GM23338 (cell line): Measurements from ENCODE around the gene AKR1E2. TPM values are rescaled to one million over a fixed set of nuclear protein-coding genes. Genes with fewer than 3 reads are reported as not detected.

ENCODE experiments used
- ATAC-seq: fragments of 200-7000 bp; cut with Tn5 transposase; 3 replicates; pipeline ENCODE4 v1.9.1; 2020
- DNase-seq: peaks from one replicate; pipeline ENCODE4 v3.0.0-alpha.2; 2015; ENCODE audit warnings: low spot score
- H2AFZ ChIP-seq: fragments of 200-600 bp; sonication (generic); 2 replicates; pipeline ENCODE4 v1.8.0; 2016; ENCODE audit warnings: antibody characterized with exemption, mild to moderate bottlenecking, moderate library complexity
- H3F3A ChIP-seq: fragments of 200-600 bp; sonication (generic); replicated peaks from 2 replicates; pipeline ENCODE4 v1.8.0; 2017; ENCODE audit warnings: antibody characterized with exemption, mixed run types, low read depth
- H3K27ac ChIP-seq: fragments of 200-600 bp; sonication (generic); 2 replicates; pipeline ENCODE4 v1.6.1; 2016; ENCODE audit warnings: low read depth
- H3K27me3 ChIP-seq: fragments of 200-600 bp; sonication (generic); 2 replicates; pipeline ENCODE4 v1.8.0; 2016; ENCODE audit warnings: mild to moderate bottlenecking, mixed run types, moderate library complexity; ENCODE audit not compliant: insufficient read depth
- H3K36me3 ChIP-seq: fragments of 200-600 bp; sonication (generic); 2 replicates; pipeline ENCODE4 v1.8.0; 2016; ENCODE audit warnings: mild to moderate bottlenecking; ENCODE audit not compliant: insufficient read depth
- H3K4me1 ChIP-seq: fragments of 200-600 bp; sonication (generic); 2 replicates; pipeline ENCODE4 v1.8.0; 2016; ENCODE audit warnings: mild to moderate bottlenecking, moderate library complexity; ENCODE audit not compliant: insufficient read depth
- H3K4me2 ChIP-seq: fragments of 200-600 bp; sonication (generic); 2 replicates; pipeline ENCODE4 v1.7.1; 2017; ENCODE audit warnings: mixed run types
- H3K4me3 ChIP-seq: fragments of 200-600 bp; sonication (generic); 2 replicates; pipeline ENCODE4 v1.6.1; 2016; ENCODE audit warnings: mixed run types
- H3K79me2 ChIP-seq: fragments of 200-600 bp; sonication (generic); replicated peaks from 2 replicates; pipeline ENCODE4 v1.8.0; 2017; ENCODE audit warnings: mild to moderate bottlenecking; ENCODE audit not compliant: insufficient read depth
- H3K9me2 ChIP-seq: fragments of 200-600 bp; sonication (generic); 2 replicates; pipeline ENCODE4 v1.8.0; 2017; ENCODE audit not compliant: insufficient read depth
- H4K20me1 ChIP-seq: fragments of 200-600 bp; sonication (generic); replicated peaks from 2 replicates; pipeline ENCODE4 v1.8.0; 2017; ENCODE audit warnings: mild to moderate bottlenecking; ENCODE audit not compliant: insufficient read depth
- H3K27ac Mint-ChIP-seq: 2 replicates; pipeline ENCODE4 v1.8.0; 2020; ENCODE audit warnings: inconsistent platforms, mild to moderate bottlenecking, moderate library complexity, mixed read lengths
- H3K27me3 Mint-ChIP-seq: 3 replicates; pipeline ENCODE4 v1.8.0; 2022; ENCODE audit warnings: low read depth, mild to moderate bottlenecking, moderate library complexity, mixed read lengths, inconsistent platforms; ENCODE audit not compliant: insufficient read depth, poor library complexity
- H3K36me3 Mint-ChIP-seq: 3 replicates; pipeline ENCODE4 v1.8.0; 2021; ENCODE audit warnings: low read depth, mild to moderate bottlenecking, inconsistent platforms, moderate library complexity, mixed read lengths
- H3K4me1 Mint-ChIP-seq: 3 replicates; pipeline ENCODE4 v1.8.0; 2020; ENCODE audit warnings: mild to moderate bottlenecking, inconsistent platforms, mixed read lengths
- H3K4me3 Mint-ChIP-seq: 3 replicates; pipeline ENCODE4 v1.8.0; 2021; ENCODE audit warnings: moderate library complexity, mild to moderate bottlenecking, inconsistent platforms, mixed read lengths
- H3K9me3 Mint-ChIP-seq: 3 replicates; pipeline ENCODE4 v1.8.0; 2020; ENCODE audit warnings: moderate library complexity, mild to moderate bottlenecking, inconsistent platforms, mixed read lengths
- EZH2phosphoT487 ChIP-seq: fragments of 200-600 bp; sonication (generic); IDR thresholded peaks from one replicate; pipeline ENCODE4 v1.8.1; 2018; ENCODE audit warnings: antibody characterized with exemption; ENCODE audit not compliant: unreplicated experiment
- JUNB ChIP-seq: IDR thresholded peaks from one replicate; pipeline ENCODE4 v1.6.1; 2016; ENCODE audit warnings: antibody characterized with exemption; ENCODE audit not compliant: unreplicated experiment
- POLR2AphosphoS5 ChIP-seq: IDR thresholded peaks from 2 replicates; pipeline ENCODE4 v1.6.1; 2016; ENCODE audit warnings: antibody characterized with exemption, low read depth
- ZNF114 ChIP-seq: fragments of 250-450 bp; sonication (Bioruptor Pico); IDR thresholded peaks from 2 replicates; pipeline ENCODE4 v1.5.0; 2020; ENCODE audit warnings: mild to moderate bottlenecking, moderate library complexity
- ZNF331 ChIP-seq: fragments of 250-450 bp; sonication (Bioruptor Pico); IDR thresholded peaks from 2 replicates; pipeline ENCODE4 v1.5.0; 2020; ENCODE audit warnings: low read depth, mild to moderate bottlenecking, moderate library complexity
- polyA plus RNA-seq: library from polyadenylated mRNA; unstranded; fragments of >200 nt; fragmentation: Nextera tagmentation; extraction: Ambion mirVana; gene quantifications from 2 replicates; pipeline ENCODE4 v1.2.1, GENCODE V29; 2016
- total RNA-seq: library from RNA; depleted of rRNA; stranded (reverse); fragments of >200 nt; shearing (Covaris generic); gene quantifications from 2 replicates; pipeline ENCODE4 v1.2.3, GENCODE V29; 2014
- TF ChIP-seq, protein P1 (sequence below): IDR thresholded peaks from 2 replicates; pipeline ENCODE4 v1.6.1; 2016; ENCODE audit warnings: antibody characterized with exemption
- TF ChIP-seq, protein P2 (sequence below): IDR thresholded peaks from one replicate; pipeline ENCODE4 v1.6.1; 2018; ENCODE audit warnings: antibody characterized with exemption; ENCODE audit not compliant: unreplicated experiment
- TF ChIP-seq, protein P3 (sequence below): fragments of 250-450 bp; sonication (Bioruptor Pico); IDR thresholded peaks from 2 replicates; pipeline ENCODE4 v1.5.0; 2020; ENCODE audit warnings: mild to moderate bottlenecking, moderate library complexity

AKR1E2 gene
- total and polyA plus RNA-seq, 2 experiments from 2014 or later = 2.2 to 4.3 TPM

DNA sequence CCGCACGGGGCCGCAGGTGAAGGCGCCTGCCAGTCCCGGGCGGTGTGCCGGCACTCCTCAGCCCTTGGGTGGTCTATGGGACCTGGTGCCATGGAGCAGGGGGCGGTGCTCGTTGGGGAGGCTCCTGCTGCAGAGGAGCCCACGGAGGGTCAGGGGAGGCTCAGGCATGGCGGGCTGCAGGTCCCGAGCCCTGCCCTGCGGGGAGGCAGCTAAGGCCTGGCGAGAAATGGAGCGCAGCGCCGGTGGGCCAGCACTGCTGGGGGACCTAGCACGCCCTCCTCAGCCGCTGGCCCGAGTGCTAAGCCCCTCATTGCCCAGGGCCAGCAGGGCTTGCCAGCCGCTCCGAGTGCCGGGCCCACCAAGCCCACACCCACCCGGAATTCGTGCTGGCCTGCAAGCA is 18.9 kb downstream of the AKR1E2 start:
- Mint-ChIP-seq H3K9me3 (peaks cover 4% of the 10 kb centered on the region), H3K27ac (no peak overlapping the region), H3K4me3 (no peak overlapping the region), H3K36me3 (peaks cover 23% of the 10 kb centered on the region), H3K27me3 (peaks cover 8% of the 10 kb centered on the region), H3K4me1 (peaks cover 4% of the 10 kb centered on the region; the same call in 2 of the 3 replicates)
- ATAC-seq (no peak), DNase-seq (no peak)
- Histone ChIP-seq H3K27ac (no peak overlapping the region), H3F3A (no peaks in the 10 kb centered on the region), H4K20me1 (no peaks in the 10 kb centered on the region), H3K36me3 (no peaks in the 10 kb centered on the region), H3K4me1 (no peaks in the 10 kb centered on the region), H3K4me2 (no peak overlapping the region), H3K79me2 (no peaks in the 10 kb centered on the region), H3K9me2 (no peaks in the 10 kb centered on the region), H3K27me3 (no peaks in the 10 kb centered on the region), H3K4me3 (no peak overlapping the region), H2AFZ (no peak overlapping the region)
- no peak for TF ChIP-seq POLR2AphosphoS5
- TF ChIP-seq ZNF331 = no peak
- TF ChIP-seq, protein P1, sequence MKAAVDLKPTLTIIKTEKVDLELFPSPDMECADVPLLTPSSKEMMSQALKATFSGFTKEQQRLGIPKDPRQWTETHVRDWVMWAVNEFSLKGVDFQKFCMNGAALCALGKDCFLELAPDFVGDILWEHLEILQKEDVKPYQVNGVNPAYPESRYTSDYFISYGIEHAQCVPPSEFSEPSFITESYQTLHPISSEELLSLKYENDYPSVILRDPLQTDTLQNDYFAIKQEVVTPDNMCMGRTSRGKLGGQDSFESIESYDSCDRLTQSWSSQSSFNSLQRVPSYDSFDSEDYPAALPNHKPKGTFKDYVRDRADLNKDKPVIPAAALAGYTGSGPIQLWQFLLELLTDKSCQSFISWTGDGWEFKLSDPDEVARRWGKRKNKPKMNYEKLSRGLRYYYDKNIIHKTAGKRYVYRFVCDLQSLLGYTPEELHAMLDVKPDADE = no peak
- TF ChIP-seq, protein P2, sequence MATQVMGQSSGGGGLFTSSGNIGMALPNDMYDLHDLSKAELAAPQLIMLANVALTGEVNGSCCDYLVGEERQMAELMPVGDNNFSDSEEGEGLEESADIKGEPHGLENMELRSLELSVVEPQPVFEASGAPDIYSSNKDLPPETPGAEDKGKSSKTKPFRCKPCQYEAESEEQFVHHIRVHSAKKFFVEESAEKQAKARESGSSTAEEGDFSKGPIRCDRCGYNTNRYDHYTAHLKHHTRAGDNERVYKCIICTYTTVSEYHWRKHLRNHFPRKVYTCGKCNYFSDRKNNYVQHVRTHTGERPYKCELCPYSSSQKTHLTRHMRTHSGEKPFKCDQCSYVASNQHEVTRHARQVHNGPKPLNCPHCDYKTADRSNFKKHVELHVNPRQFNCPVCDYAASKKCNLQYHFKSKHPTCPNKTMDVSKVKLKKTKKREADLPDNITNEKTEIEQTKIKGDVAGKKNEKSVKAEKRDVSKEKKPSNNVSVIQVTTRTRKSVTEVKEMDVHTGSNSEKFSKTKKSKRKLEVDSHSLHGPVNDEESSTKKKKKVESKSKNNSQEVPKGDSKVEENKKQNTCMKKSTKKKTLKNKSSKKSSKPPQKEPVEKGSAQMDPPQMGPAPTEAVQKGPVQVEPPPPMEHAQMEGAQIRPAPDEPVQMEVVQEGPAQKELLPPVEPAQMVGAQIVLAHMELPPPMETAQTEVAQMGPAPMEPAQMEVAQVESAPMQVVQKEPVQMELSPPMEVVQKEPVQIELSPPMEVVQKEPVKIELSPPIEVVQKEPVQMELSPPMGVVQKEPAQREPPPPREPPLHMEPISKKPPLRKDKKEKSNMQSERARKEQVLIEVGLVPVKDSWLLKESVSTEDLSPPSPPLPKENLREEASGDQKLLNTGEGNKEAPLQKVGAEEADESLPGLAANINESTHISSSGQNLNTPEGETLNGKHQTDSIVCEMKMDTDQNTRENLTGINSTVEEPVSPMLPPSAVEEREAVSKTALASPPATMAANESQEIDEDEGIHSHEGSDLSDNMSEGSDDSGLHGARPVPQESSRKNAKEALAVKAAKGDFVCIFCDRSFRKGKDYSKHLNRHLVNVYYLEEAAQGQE = no peak

DNA sequence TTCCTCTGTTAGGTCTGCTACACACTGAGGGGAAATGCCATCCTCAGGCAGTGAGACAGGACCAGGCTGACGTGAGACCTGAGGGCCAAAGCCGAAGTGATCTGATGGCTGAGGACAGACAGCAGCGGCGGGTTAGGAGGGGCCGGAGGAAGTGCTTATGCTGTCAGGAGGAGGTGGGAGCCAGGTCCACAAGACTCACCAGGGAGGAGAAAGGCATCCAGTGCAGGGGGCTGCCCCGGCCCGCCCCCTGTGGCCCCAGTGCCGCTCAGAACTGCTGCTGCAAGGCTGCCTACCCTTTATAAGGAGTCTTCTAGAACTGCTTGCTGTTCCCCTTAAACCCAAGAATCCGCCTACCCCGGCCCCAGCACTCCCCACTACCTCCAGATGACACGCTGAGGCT is 19.8 kb downstream of the AKR1E2 start:
- Mint-ChIP-seq H3K27ac (no peak overlapping the region), H3K4me3 (no peak overlapping the region), H3K4me1 (peaks cover 10% of the 10 kb centered on the region), H3K36me3 (peaks cover 23% of the 10 kb centered on the region), H3K27me3 (peaks cover 8% of the 10 kb centered on the region), H3K9me3 (peaks cover 4% of the 10 kb centered on the region)
- DNase-seq (no peak), ATAC-seq (no peak)
- H4K20me1 ChIP-seq = no peaks in the 10 kb centered on the region
- H3F3A ChIP-seq = no peaks in the 10 kb centered on the region
- H3K27ac ChIP-seq = no peak overlapping the region
- H3K27me3 ChIP-seq = no peaks in the 10 kb centered on the region
- no peaks in the 10 kb centered on the region for H3K79me2 ChIP-seq
- H3K4me1 ChIP-seq = peaks cover 3% of the 10 kb centered on the region; the same call in 1 of the 2 replicates
- TF ChIP-seq JUNB (no peak), ZNF114 (CRISPR knock-in tag) (no peak), POLR2AphosphoS5 (no peak), EZH2phosphoT487 (no peak)
- TF ChIP-seq, protein P3, sequence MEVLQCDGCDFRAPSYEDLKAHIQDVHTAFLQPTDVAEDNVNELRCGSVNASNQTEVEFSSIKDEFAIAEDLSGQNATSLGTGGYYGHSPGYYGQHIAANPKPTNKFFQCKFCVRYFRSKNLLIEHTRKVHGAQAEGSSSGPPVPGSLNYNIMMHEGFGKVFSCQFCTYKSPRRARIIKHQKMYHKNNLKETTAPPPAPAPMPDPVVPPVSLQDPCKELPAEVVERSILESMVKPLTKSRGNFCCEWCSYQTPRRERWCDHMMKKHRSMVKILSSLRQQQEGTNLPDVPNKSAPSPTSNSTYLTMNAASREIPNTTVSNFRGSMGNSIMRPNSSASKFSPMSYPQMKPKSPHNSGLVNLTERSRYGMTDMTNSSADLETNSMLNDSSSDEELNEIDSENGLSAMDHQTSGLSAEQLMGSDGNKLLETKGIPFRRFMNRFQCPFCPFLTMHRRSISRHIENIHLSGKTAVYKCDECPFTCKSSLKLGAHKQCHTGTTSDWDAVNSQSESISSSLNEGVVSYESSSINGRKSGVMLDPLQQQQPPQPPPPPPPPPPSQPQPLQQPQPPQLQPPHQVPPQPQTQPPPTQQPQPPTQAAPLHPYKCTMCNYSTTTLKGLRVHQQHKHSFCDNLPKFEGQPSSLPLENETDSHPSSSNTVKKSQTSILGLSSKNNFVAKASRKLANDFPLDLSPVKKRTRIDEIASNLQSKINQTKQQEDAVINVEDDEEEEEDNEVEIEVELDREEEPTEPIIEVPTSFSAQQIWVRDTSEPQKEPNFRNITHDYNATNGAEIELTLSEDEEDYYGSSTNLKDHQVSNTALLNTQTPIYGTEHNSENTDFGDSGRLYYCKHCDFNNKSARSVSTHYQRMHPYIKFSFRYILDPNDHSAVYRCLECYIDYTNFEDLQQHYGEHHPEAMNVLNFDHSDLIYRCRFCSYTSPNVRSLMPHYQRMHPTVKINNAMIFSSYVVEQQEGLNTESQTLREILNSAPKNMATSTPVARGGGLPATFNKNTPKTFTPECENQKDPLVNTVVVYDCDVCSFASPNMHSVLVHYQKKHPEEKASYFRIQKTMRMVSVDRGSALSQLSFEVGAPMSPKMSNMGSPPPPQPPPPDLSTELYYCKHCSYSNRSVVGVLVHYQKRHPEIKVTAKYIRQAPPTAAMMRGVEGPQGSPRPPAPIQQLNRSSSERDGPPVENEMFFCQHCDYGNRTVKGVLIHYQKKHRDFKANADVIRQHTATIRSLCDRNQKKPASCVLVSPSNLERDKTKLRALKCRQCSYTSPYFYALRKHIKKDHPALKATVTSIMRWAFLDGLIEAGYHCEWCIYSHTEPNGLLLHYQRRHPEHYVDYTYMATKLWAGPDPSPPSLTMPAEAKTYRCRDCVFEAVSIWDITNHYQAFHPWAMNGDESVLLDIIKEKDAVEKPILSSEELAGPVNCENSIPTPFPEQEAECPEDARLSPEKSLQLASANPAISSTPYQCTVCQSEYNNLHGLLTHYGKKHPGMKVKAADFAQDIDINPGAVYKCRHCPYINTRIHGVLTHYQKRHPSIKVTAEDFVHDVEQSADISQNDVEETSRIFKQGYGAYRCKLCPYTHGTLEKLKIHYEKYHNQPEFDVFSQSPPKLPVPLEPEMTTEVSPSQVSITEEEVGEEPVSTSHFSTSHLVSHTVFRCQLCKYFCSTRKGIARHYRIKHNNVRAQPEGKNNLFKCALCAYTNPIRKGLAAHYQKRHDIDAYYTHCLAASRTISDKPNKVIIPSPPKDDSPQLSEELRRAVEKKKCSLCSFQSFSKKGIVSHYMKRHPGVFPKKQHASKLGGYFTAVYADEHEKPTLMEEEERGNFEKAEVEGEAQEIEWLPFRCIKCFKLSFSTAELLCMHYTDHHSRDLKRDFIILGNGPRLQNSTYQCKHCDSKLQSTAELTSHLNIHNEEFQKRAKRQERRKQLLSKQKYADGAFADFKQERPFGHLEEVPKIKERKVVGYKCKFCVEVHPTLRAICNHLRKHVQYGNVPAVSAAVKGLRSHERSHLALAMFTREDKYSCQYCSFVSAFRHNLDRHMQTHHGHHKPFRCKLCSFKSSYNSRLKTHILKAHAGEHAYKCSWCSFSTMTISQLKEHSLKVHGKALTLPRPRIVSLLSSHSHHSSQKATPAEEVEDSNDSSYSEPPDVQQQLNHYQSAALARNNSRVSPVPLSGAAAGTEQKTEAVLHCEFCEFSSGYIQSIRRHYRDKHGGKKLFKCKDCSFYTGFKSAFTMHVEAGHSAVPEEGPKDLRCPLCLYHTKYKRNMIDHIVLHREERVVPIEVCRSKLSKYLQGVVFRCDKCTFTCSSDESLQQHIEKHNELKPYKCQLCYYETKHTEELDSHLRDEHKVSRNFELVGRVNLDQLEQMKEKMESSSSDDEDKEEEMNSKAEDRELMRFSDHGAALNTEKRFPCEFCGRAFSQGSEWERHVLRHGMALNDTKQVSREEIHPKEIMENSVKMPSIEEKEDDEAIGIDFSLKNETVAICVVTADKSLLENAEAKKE (CRISPR knock-in tag) = no peak
- H3K4me2 ChIP-seq = no peak overlapping the region
- no peak overlapping the region for H3K4me3 ChIP-seq
- no peaks in the 10 kb centered on the region for H3K9me2 ChIP-seq
- no peaks in the 10 kb centered on the region for H3K36me3 ChIP-seq
- H2AFZ ChIP-seq = no peak overlapping the region
